ENCODE results near the gene CCDC57.

The CCDC57 gene

GRCh38 chr17:82245134-82246039, 32.7 kb upstream of the CCDC57 start:
- no peak for DNase-seq

GRCh38 chr17:82244413-82245133, 31.9 kb upstream of the CCDC57 start:
- DNase-seq: no peak

GRCh38 chr17:82243648-82244412, 31.2 kb upstream of the CCDC57 start:
- DNase-seq: no peak

GRCh38 chr17:82242977-82243647, 30.5 kb upstream of the CCDC57 start:
- DNase-seq: peak in 1 of 2 experiments; percentile 27

- no peak for DNase-seq
Observed at GRCh38 chr17:82242698-82242976, 30.0 kb upstream of the CCDC57 start.

GRCh38 chr17:82241926-82242697, 29.5 kb upstream of the CCDC57 start:
- DNase-seq: no peak

GRCh38 chr17:82241183-82241925, 28.7 kb upstream of the CCDC57 start:
- no peak for DNase-seq

- DNase-seq: no peak
Observed at GRCh38 chr17:82240506-82241182, 28.0 kb upstream of the CCDC57 start.

- no peak for DNase-seq
Observed at GRCh38 chr17:82239926-82240505, 27.4 kb upstream of the CCDC57 start.

GRCh38 chr17:82239401-82239925, 26.8 kb upstream of the CCDC57 start:
- DNase-seq: no peak

GRCh38 chr17:82238472-82239201, 26.0 kb upstream of the CCDC57 start:
- no peak for DNase-seq

GRCh38 chr17:82237746-82238471, 25.3 kb upstream of the CCDC57 start:
- no peak for DNase-seq

- no peak for DNase-seq
Observed at GRCh38 chr17:82237083-82237745, 24.6 kb upstream of the CCDC57 start.

GRCh38 chr17:82236142-82236971, 23.7 kb upstream of the CCDC57 start:
- peak in 1 of 2 experiments; percentile 11 for DNase-seq

GRCh38 chr17:82235775-82236141, 23.1 kb upstream of the CCDC57 start:
- DNase-seq: no peak

GRCh38 chr17:82235056-82235774, 22.6 kb upstream of the CCDC57 start:
- no peak for DNase-seq

Measured in NCI-H524 (cell line).